NT2/D1 (cell line): Measurements from ENCODE around the gene GAL3ST2.
"Not testable (repeated sequence)": the region's sequence is repeated elsewhere in the genome, so short reads cannot be mapped to it uniquely, and the experiment has no call there.

Source experiments
- SUZ12 ChIP-seq: IDR thresholded peaks from 2 replicates; pipeline ENCODE4 v1.6.1; 2011; ENCODE audit not compliant: insufficient read length, insufficient read depth; ENCODE audit errors: extremely low read depth
- YY1 ChIP-seq: IDR thresholded peaks from 2 replicates; pipeline ENCODE4 v1.6.1; 2011; ENCODE audit not compliant: insufficient read length, insufficient read depth
- ZNF274 ChIP-seq: IDR thresholded peaks from 2 replicates; pipeline ENCODE4 v1.6.1; 2011; ENCODE audit warnings: mild to moderate bottlenecking, low read depth, low read length

GRCh38 chr2:241817821-241818215 lies 41.2 kb downstream of the GAL3ST2 start:
- not testable (repeated sequence) for TF ChIP-seq ZNF274, YY1, SUZ12
